Neural progenitor cell (in vitro differentiated cells): ENCODE data around the gene CCDC177. TPM values are rescaled to one million over a fixed set of nuclear protein-coding genes. Genes with fewer than 3 reads are reported as not detected.

ENCODE experiments used
- DNase-seq: peaks from one replicate; pipeline ENCODE4 v3.0.0-alpha.2; 2016; ENCODE audit warnings: low spot score
- H2AFZ ChIP-seq: fragments of 200-600 bp; sonication (generic); replicated peaks from 2 replicates; pipeline ENCODE4 v1.6.1; 2016; ENCODE audit warnings: antibody characterized with exemption
- H3F3A ChIP-seq: fragments of 200-600 bp; sonication (generic); 2 replicates; pipeline ENCODE4 v1.6.1; 2016; ENCODE audit warnings: antibody characterized with exemption, low read depth
- H3K27ac ChIP-seq: fragments of 200-600 bp; sonication (generic); 2 replicates; pipeline ENCODE4 v1.5.1; 2016; ENCODE audit warnings: mild to moderate bottlenecking
- H3K27me3 ChIP-seq: fragments of 200-600 bp; sonication (generic); 2 replicates; pipeline ENCODE4 v1.6.1; 2016; ENCODE audit warnings: mild to moderate bottlenecking, moderate library complexity
- H3K36me3 ChIP-seq: fragments of 200-600 bp; sonication (generic); 2 replicates; pipeline ENCODE4 v1.5.1; 2016
- H3K4me1 ChIP-seq: fragments of 200-600 bp; sonication (generic); 2 replicates; pipeline ENCODE4 v1.6.1; 2016; ENCODE audit warnings: mixed run types
- H3K4me2 ChIP-seq: fragments of 200-600 bp; sonication (generic); 2 replicates; pipeline ENCODE4 v1.6.1; 2016
- H3K4me3 ChIP-seq: fragments of 200-600 bp; sonication (generic); 2 replicates; pipeline ENCODE4 v1.5.1; 2016
- H3K79me2 ChIP-seq: fragments of 200-600 bp; sonication (generic); 2 replicates; pipeline ENCODE4 v1.6.1; 2016; ENCODE audit warnings: low read depth
- H3K9ac ChIP-seq: fragments of 200-600 bp; sonication (generic); 2 replicates; pipeline ENCODE4 v1.6.1; 2016
- H3K9me3 ChIP-seq: fragments of 200-600 bp; sonication (generic); 2 replicates; pipeline ENCODE4 v1.5.1; 2016; ENCODE audit warnings: low read depth
- H4K20me1 ChIP-seq: fragments of 200-600 bp; sonication (generic); 2 replicates; pipeline ENCODE4 v1.6.1; 2016; ENCODE audit warnings: low read depth
- H3K27ac Mint-ChIP-seq: 3 replicates; pipeline ENCODE4 v1.8.0; 2021; ENCODE audit warnings: mixed read lengths
- H3K27me3 Mint-ChIP-seq: 2 replicates; pipeline ENCODE4 v1.8.0; 2022; ENCODE audit warnings: low read depth, mild to moderate bottlenecking, inconsistent platforms, moderate library complexity, mixed read lengths; ENCODE audit not compliant: insufficient read depth
- H3K36me3 Mint-ChIP-seq: 3 replicates; pipeline ENCODE4 v1.8.0; 2021; ENCODE audit warnings: mixed read lengths
- H3K4me1 Mint-ChIP-seq: 3 replicates; pipeline ENCODE4 v1.8.0; 2021; ENCODE audit warnings: mixed read lengths
- H3K4me3 Mint-ChIP-seq: 3 replicates; pipeline ENCODE4 v1.8.0; 2021; ENCODE audit warnings: mild to moderate bottlenecking, moderate library complexity, mixed read lengths
- H3K9me3 Mint-ChIP-seq: 3 replicates; pipeline ENCODE4 v1.8.0; 2020; ENCODE audit warnings: mixed read lengths
- EZH2 ChIP-seq: fragments of 200-600 bp; sonication (generic); IDR thresholded peaks from 2 replicates; pipeline ENCODE4 v1.6.1; 2017; ENCODE audit warnings: antibody characterized with exemption, mild to moderate bottlenecking, moderate library complexity
- EZH2phosphoT487 ChIP-seq: fragments of 200-600 bp; sonication (generic); IDR thresholded peaks from 2 replicates; pipeline ENCODE4 v1.6.1; 2017; ENCODE audit warnings: antibody characterized with exemption
- total RNA-seq: library from RNA; depleted of rRNA; stranded (reverse); fragments of >200 nt; gene quantifications from 2 replicates; pipeline ENCODE4 v1.2.3, GENCODE V29; 2015; ENCODE audit warnings: low replicate concordance
- TF ChIP-seq, protein P1 (sequence below): fragments of 200-600 bp; sonication (generic); IDR thresholded peaks from 2 replicates; pipeline ENCODE4 v1.5.1; 2017; ENCODE audit warnings: antibody characterized with exemption, mild to moderate bottlenecking

Gene CCDC177
- total RNA-seq, 1 donor from 2014 or later, result 8.6 TPM

DNA sequence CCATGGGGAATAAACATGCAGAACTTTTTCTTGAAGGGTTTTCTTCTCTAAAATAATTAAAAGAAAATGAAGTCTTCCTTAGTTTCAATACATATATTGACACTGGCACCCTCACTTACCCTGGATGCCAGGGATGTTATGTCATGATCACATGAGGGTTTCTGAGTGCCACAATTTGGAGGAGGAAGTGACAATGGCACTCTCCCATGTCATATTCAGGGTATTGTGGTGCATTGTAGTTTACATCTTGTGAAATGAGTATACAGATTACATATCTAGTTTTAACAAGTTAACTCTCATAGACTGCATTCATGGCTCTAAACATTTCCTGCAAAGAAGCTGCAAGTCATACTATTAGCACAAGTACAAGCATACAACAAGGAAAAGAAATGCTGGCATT is 37.7 kb downstream of the CCDC177 start:
- no peaks in the 10 kb centered on the region for H3K9me3 ChIP-seq
- Mint-ChIP-seq H3K4me3 (no peak overlapping the region), H3K27me3 (no peaks in the 10 kb centered on the region), H3K4me1 (peaks cover 10% of the 10 kb centered on the region), H3K9me3 (no peaks in the 10 kb centered on the region), H3K36me3 (no peaks in the 10 kb centered on the region), H3K27ac (no peak overlapping the region)
- DNase-seq, result no peak
- no peaks in the 10 kb centered on the region for H3K27me3 ChIP-seq
- H3K36me3 ChIP-seq, result no peaks in the 10 kb centered on the region
- no peak overlapping the region for H3K4me3 ChIP-seq
- no peaks in the 10 kb centered on the region for H3F3A ChIP-seq
- H3K4me1 ChIP-seq, result peaks cover 3% of the 10 kb centered on the region
- H3K9ac ChIP-seq, result no peak overlapping the region
- H3K4me2 ChIP-seq, result no peak overlapping the region
- no peak overlapping the region for H2AFZ ChIP-seq
- no peak overlapping the region for H3K27ac ChIP-seq
- no peak for TF ChIP-seq EZH2
- no peak for TF ChIP-seq EZH2phosphoT487
- TF ChIP-seq, protein P1, sequence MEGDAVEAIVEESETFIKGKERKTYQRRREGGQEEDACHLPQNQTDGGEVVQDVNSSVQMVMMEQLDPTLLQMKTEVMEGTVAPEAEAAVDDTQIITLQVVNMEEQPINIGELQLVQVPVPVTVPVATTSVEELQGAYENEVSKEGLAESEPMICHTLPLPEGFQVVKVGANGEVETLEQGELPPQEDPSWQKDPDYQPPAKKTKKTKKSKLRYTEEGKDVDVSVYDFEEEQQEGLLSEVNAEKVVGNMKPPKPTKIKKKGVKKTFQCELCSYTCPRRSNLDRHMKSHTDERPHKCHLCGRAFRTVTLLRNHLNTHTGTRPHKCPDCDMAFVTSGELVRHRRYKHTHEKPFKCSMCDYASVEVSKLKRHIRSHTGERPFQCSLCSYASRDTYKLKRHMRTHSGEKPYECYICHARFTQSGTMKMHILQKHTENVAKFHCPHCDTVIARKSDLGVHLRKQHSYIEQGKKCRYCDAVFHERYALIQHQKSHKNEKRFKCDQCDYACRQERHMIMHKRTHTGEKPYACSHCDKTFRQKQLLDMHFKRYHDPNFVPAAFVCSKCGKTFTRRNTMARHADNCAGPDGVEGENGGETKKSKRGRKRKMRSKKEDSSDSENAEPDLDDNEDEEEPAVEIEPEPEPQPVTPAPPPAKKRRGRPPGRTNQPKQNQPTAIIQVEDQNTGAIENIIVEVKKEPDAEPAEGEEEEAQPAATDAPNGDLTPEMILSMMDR, result no peak
- no peaks in the 10 kb centered on the region for H4K20me1 ChIP-seq
- H3K79me2 ChIP-seq, result no peaks in the 10 kb centered on the region

DNA sequence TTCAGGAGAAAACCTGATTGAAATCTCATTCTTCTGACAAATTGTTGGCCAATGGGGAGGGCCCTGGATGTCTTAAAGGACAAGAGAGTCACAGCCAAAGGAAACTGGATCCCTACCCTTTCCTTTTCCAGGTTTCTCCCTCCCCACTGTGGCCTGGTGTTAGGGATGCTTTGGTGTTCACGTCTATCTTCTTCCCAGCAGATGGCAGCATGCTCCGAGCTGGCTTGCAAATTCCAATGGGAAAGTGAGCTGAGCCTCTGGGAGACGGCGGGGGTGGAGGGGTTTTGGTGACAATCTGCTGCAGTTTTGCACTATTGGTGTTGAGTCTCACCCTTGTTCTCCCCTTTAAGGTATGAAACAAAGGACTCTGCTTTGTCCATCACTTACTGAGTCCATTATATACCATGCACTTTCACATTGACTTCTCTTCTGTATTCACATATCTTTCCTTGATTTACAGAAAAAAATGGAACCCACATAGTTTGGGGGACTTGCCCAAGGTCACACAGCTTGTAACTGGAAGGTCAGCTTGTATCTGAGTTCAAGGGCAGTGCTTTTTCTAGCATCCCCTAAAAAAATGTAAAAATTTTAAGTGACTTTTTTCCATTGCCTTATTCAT is 39.3 kb downstream of the CCDC177 start:
- Mint-ChIP-seq H3K27me3 (no peaks in the 10 kb centered on the region), H3K9me3 (no peaks in the 10 kb centered on the region), H3K4me3 (no peak overlapping the region), H3K36me3 (no peaks in the 10 kb centered on the region), H3K4me1 (peaks cover 10% of the 10 kb centered on the region), H3K27ac (no peak overlapping the region)
- H3F3A ChIP-seq, result no peaks in the 10 kb centered on the region
- no peaks in the 10 kb centered on the region for H3K9me3 ChIP-seq
- H3K27me3 ChIP-seq, result no peaks in the 10 kb centered on the region
- peak; percentile 87 for DNase-seq
- no peak overlapping the region for H3K4me3 ChIP-seq
- H3K4me2 ChIP-seq, result no peak overlapping the region
- H3K36me3 ChIP-seq, result no peaks in the 10 kb centered on the region
- H3K79me2 ChIP-seq, result no peaks in the 10 kb centered on the region
- H3K27ac ChIP-seq, result no peak overlapping the region
- H2AFZ ChIP-seq, result peak overlapping the region; percentile 30
- H3K4me1 ChIP-seq, result peaks cover 3% of the 10 kb centered on the region
- H3K9ac ChIP-seq, result no peak overlapping the region
- H4K20me1 ChIP-seq, result no peaks in the 10 kb centered on the region
- TF ChIP-seq, protein P1, result peak; percentile 81
- TF ChIP-seq EZH2phosphoT487 (no peak), EZH2 (no peak)

DNA sequence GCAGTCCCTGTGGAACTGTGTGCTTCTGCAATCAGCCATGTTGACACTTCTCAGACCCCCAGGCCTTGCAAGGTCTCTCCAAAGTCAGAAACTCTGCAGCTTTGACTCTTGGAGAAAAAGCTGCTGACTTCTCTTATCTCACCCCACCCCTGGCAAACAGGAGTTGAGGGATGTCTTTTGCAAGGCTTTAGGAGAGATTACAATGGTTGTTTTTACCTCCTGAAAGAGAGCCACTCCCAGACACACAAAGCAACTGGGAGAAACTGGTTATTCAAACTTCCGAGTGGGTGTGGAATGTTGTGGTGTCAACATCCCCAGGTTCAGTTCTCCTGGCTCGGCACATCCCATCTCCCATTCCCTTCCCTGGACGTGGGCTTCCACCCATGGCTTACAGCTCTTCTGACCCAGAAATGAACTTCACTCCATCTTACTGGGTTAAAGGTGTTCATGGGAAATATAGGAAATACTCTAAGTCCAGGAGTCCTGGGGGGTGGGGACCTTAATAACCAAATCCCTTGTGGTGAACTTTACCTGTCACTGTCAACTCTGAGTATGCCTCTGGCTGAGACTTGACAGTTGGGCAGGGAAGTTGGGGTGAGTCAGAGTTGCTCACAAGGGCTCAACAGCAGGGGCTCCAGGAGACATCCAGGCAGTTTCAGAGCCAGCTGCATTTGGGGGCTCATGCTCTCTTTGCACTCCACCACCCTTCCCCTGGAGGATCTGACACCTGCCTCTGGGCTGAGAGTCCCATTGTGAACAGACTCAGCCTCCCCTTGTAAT is 41.9 kb downstream of the CCDC177 start:
- Mint-ChIP-seq H3K27me3 (no peaks in the 10 kb centered on the region), H3K4me3 (no peak overlapping the region), H3K27ac (no peak overlapping the region), H3K4me1 (peaks cover 10% of the 10 kb centered on the region), H3K9me3 (no peaks in the 10 kb centered on the region), H3K36me3 (no peaks in the 10 kb centered on the region)
- H4K20me1 ChIP-seq, result no peaks in the 10 kb centered on the region
- no peak overlapping the region for H3K4me3 ChIP-seq
- no peaks in the 10 kb centered on the region for H3K27me3 ChIP-seq
- H3K36me3 ChIP-seq, result no peaks in the 10 kb centered on the region
- H2AFZ ChIP-seq, result no peak overlapping the region
- H3K27ac ChIP-seq, result no peak overlapping the region
- no peak overlapping the region for H3K4me2 ChIP-seq
- H3K9me3 ChIP-seq, result no peaks in the 10 kb centered on the region
- H3K79me2 ChIP-seq, result no peaks in the 10 kb centered on the region
- peaks cover 3% of the 10 kb centered on the region for H3K4me1 ChIP-seq
- no peak for DNase-seq
- H3K9ac ChIP-seq, result no peak overlapping the region
- TF ChIP-seq EZH2phosphoT487 (no peak), EZH2 (no peak)
- TF ChIP-seq, protein P1, result no peak
- H3F3A ChIP-seq, result no peaks in the 10 kb centered on the region
